ENCODE measurements around the gene ZNF821. TPM values are rescaled to one million over a fixed set of nuclear protein-coding genes. Genes with fewer than 3 reads are reported as not detected.

ZNF821 gene
- total RNA-seq, 1 donor from 2014 or later: 5.6 TPM

- no peak for TF ChIP-seq CTCF (IDR thresholded peaks at IDR 0.05)
- peak; percentile 75 for DNase-seq
- peak; percentile 27 for ATAC-seq
- H3K9me3 ChIP-seq: no peaks in the 10 kb centered on the region
- peaks cover 30% of the 10 kb centered on the region for H3K4me1 ChIP-seq
- no peaks in the 10 kb centered on the region for H3K27me3 ChIP-seq
- peak overlapping the region; percentile 95 for H3K27ac ChIP-seq
- intact Hi-C loops (cut with DNase I): no loop called here
- H3K36me3 ChIP-seq: no peaks in the 10 kb centered on the region
- peak overlapping the region; percentile 99 for H3K4me3 ChIP-seq
These were observed 10.4 kb upstream of the ZNF821 start for GRCh38 chr16:71894229-71894920.

- no peak for TF ChIP-seq CTCF (IDR thresholded peaks at IDR 0.05)
- no peaks in the 10 kb centered on the region for H3K9me3 ChIP-seq
- no peaks in the 10 kb centered on the region for H3K36me3 ChIP-seq
- peak overlapping the region; percentile 99 for H3K4me3 ChIP-seq
- no peaks in the 10 kb centered on the region for H3K27me3 ChIP-seq
- peak overlapping the region; percentile 95 for H3K27ac ChIP-seq
- intact Hi-C loops (cut with DNase I): no loop called here
- ATAC-seq (no peak), DNase-seq (no peak)
- H3K4me1 ChIP-seq: peaks cover 25% of the 10 kb centered on the region
These were observed 9.9 kb upstream of the ZNF821 start for GRCh38 chr16:71893888-71894228.

GRCh38 chr16:71889147-71889546 lies 5.2 kb upstream of the ZNF821 start:
- DNase-seq (no peak), ATAC-seq (no peak)
- H3K36me3 ChIP-seq: no peaks in the 10 kb centered on the region
- H3K27ac ChIP-seq: no peak overlapping the region
- no peaks in the 10 kb centered on the region for H3K9me3 ChIP-seq
- peaks cover 7% of the 10 kb centered on the region for H3K4me1 ChIP-seq
- intact Hi-C loops (cut with DNase I): no loop called here
- no peak overlapping the region for H3K4me3 ChIP-seq
- H3K27me3 ChIP-seq: no peaks in the 10 kb centered on the region
- no peak for TF ChIP-seq CTCF (IDR thresholded peaks at IDR 0.05)

GRCh38 chr16:71885261-71885650 lies 1.3 kb upstream of the ZNF821 start:
- H3K4me3 ChIP-seq: peak overlapping the region; percentile 81
- DNase-seq: no peak
- H3K9me3 ChIP-seq: no peaks in the 10 kb centered on the region
- no peak for TF ChIP-seq CTCF (IDR thresholded peaks at IDR 0.05)
- H3K27ac ChIP-seq: no peak overlapping the region
- peaks cover 23% of the 10 kb centered on the region for H3K4me1 ChIP-seq
- ATAC-seq: peak; percentile 30
- no peaks in the 10 kb centered on the region for H3K27me3 ChIP-seq
- H3K36me3 ChIP-seq: peaks cover 8% of the 10 kb centered on the region
- intact Hi-C loops (cut with DNase I): no loop called here

GRCh38 chr16:71883168-71883848 lies 674 bp downstream of the ZNF821 start:
- H3K9me3 ChIP-seq: no peaks in the 10 kb centered on the region
- H3K4me3 ChIP-seq: peak overlapping the region; percentile 81
- H3K4me1 ChIP-seq: peaks cover 23% of the 10 kb centered on the region
- peak overlapping the region; percentile 88 for H3K27ac ChIP-seq
- DNase-seq (peak; percentile 75), ATAC-seq (peak; percentile 43)
- H3K27me3 ChIP-seq: no peaks in the 10 kb centered on the region
- peaks cover 22% of the 10 kb centered on the region for H3K36me3 ChIP-seq
- intact Hi-C loops (cut with DNase I): no loop called here
- TF ChIP-seq CTCF (IDR thresholded peaks at IDR 0.05): peak; percentile 39

All from upper lobe of right lung (tissue), 1 donor.